Astrocyte of the hippocampus (primary cell): ENCODE results near the gene ISCA1.
"Not testable (repeated sequence)": the region's sequence is repeated elsewhere in the genome, so short reads cannot be mapped to it uniquely, and the experiment has no call there.

Source experiments
- DNase-seq: peaks from one replicate; pipeline ENCODE4 v3.0.0; 2011; ENCODE audit warnings: low read depth, low spot score

Gene ISCA1

DNA sequence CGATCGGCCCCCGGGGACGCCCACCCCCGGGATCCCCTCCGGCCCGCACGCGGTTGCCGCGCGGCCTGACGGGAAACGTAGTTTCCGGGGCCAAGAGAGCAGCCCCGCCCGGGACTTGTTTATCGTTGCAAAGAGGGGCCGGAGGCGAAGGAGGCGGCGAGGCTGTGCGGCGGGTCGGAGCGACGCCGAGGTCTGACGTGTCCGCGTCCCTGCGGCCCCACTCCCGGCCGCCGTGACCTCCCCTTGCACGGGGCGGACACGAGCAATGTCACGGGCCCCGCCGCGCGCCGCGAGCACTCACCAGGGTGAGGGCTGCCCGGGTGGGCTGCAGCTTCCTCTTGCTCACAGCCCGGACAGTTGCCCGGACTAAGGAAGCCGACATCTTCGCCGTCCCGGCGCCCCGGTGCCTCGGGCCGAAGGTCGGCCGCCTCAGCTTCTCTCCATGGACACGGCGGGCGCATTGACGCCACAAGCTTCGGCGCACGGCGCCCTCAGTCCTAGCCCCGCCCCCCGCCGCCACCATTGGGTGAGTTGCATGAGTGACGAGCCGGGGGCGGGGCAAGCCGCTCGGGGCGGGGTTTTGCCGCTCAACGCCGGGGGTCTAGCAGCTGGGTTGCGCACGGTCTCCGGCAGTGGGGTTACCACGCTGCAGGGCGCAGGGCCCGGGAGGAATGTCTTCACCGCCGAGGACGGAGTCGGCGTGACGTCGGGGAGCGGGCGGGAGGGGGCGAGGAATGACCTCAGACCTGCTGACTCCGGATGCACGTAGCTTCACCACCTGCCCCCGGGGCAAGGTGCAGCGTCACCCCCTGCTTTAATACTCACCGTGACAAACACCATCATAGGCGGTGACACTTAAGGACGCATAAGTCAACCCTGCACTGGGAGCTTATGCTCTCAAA lies at the start of gene ISCA1:
Gene ISCA1, minus strand, starts transcription at position 462 of the 902 bp plus-strand sequence. Its CDS starts 80 bp downstream, at position 382.
- peak; percentile 98 for DNase-seq

GRCh38 chr9:86330186-86330585 lies 47.8 kb upstream of the ISCA1 start:
- DNase-seq: no peak

GRCh38 chr9:86329649-86330048 lies 47.3 kb upstream of the ISCA1 start:
- no peak for DNase-seq

GRCh38 chr9:86328156-86328555 lies 45.8 kb upstream of the ISCA1 start:
- DNase-seq: no peak

GRCh38 chr9:86326536-86326935 lies 44.2 kb upstream of the ISCA1 start:
- DNase-seq: no peak

DNA sequence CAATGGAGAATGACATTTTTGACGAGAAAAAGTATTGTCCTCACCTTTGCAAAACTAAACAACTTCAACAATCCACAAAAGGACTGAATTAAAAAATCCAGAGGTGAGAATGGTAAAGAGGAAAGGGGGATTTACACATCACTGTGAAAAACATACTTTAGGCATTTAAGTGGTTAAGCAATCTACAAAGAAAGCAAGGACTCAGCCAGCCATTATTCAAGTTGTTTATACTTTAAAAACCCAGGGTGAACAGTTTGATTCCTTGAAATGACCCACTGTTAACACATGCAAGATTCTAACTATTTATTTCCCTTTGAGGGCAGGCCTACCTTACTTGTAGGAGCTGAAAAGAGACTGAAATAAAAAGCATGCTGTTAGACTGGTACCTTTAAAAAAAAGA lies 42.6 kb upstream of the ISCA1 start:
- peak; percentile 9 for DNase-seq

DNA sequence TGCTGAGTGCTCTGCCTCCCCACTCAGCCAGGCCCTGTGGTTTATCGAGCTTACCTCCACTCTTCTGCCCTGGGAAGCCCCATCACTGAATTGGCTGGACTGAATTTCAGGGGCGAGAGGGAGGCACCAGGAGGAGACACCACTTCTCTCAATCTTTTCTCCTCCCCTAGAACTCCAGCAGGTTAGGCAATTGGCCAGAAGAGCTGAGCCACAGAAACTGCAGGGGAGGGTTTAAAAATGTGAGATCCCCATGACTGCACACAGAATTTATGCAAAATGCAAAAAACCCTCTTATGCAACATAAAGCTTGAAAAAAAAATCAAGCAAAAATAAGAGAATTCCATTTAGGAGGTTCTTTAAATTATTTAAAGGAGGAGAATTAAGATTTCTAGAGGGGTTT lies 42.0 kb upstream of the ISCA1 start:
- DNase-seq: peak; percentile 68

DNA sequence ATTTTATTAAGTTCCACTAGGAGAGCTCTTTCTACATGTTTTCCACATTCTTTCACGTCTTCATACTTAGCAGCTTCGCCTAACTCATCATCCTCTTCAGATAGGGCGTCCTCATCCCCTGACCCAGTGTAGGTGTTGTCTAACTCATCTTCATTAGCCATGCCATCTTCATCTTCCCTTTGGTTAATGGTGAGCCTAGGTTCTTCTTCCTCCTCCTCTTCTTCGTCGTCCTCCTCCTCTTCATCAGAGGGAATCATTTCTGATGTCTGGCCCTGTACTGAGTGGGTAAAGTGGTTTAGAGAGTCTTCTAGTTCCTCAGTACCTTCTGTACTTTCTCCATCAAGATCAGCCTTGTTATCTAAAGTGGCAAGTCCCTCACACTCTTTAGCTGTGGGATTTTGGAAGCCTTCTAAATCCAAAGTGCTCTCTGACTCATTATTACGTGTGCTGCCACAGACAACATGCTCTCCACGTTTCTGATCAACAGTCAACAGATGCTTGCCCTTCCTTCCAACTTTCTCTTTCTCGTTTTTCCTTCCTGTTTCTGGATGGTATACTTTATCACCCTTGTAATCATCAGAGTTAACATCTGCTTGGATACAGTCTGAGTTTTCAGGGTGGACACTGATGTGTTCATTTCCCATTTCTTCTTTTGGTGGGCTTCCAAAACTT lies 40.8 kb upstream of the ISCA1 start:
- peak; percentile 16 for DNase-seq

- peak; percentile 82 for DNase-seq
These were observed 39.0 kb upstream of the ISCA1 start for GRCh38 chr9:86321373-86321772.

GRCh38 chr9:86318187-86318586 lies 35.8 kb upstream of the ISCA1 start:
- no peak for DNase-seq

- no peak for DNase-seq
These were observed 32.7 kb upstream of the ISCA1 start for GRCh38 chr9:86315078-86315477.

DNA sequence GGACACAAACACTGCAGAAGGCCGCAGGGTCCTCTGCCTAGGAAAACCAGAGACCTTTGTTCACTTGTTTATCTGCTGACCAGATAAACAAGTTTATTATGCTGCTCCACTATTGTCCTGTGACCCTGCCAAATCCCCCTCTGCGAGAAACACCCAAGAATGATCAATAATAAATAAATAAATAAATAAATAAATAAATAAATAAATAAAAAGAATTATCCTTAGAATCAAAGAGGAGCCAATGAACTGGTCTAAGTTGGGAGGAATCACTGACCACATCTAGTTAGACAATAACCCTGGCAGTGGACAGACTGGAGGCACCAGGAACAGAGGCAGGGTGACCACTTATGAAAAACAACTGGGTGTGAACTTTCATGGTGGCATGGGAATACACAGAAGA lies 30.6 kb upstream of the ISCA1 start:
- DNase-seq: not testable (repeated sequence)

- no peak for DNase-seq
These were observed 26.3 kb upstream of the ISCA1 start for GRCh38 chr9:86308687-86309086.

GRCh38 chr9:86304236-86304730 lies 21.9 kb upstream of the ISCA1 start:
- DNase-seq: no peak

DNA sequence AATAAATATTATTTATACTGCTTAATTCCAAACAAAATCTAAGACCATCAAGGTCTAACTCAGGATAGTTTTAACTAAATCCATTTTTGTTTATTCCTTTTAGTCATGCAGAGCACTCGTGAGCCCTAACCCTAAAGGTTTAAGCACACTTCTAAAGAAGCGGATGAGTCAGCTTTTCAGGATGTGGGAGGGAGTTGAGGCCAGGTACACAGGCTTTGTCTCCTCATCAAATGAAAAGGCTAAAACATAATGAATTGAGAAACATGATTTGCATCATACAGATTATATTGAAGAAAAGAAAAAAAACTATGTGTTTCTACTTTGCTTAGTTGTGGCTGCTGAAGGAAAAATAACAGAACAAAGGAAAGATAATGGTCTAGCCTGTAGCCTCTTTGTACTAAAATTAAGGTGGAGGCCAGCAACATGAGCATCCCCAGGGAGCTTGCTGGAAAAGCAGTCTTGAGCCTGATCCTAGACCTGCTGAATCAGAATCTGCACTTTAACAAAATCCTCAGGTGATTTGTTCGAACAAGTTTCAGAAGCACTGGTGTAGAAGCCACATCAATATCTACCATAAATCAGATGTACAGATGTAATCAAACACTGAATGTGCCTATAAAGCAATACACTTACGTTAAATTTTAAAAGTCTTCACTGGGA lies 21.1 kb upstream of the ISCA1 start:
- no peak for DNase-seq

GRCh38 chr9:86301686-86302085 lies 19.3 kb upstream of the ISCA1 start:
- DNase-seq: no peak

DNA sequence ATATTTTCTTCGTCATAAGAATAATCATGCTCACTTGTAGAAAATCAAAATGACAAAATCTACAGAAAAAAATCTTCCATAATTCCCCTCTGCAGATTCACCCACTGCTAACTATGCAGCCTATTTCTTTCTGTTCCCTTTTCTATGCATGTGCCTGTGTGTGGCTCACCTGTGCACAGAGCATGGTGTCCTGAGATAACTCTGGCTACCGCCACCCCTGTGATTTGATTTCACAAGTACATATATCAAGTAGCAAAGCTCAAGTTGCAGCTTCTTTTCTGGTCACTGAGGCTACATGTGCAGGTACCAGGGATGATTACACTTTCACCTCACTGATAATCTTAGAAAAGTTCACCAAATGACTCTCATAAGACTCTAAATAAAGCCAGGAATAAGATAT lies 18.4 kb upstream of the ISCA1 start:
- no peak for DNase-seq

GRCh38 chr9:86298873-86299272 lies 16.5 kb upstream of the ISCA1 start:
- no peak for DNase-seq

GRCh38 chr9:86290341-86290740 lies 8.0 kb upstream of the ISCA1 start:
- peak; percentile 14 for DNase-seq

DNA sequence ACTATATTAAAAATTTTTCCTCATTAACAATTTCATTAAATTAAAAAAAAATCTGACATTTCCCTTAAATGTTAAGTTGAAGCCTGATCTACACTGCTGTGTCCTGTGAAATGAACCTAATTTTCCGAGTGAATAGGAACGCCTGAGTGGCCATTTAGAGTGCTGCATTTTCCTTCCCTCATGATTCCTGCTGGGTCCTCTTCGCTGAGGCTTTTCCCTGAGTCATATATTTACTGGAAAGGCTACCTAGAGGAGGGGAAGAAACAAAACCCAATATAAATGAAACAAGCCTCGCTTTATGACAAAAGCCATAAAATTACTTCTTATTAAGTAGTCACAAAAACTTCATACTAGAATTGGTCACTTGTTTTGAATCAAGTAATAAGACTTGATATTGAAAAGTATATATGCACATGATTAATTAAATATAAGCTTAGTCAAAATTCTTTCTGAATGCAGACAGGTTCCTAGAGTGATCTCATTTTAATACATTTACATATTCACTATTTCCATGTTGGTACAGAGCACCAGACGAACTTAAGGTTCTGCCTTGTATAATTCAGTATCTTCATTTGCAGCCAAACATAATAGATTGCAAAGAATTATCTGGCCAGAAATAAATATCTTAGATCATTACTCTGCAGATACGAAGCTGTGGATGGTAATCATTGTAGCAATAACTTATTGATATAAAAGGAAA lies 6.3 kb upstream of the ISCA1 start:
- DNase-seq: peak; percentile 50

DNA sequence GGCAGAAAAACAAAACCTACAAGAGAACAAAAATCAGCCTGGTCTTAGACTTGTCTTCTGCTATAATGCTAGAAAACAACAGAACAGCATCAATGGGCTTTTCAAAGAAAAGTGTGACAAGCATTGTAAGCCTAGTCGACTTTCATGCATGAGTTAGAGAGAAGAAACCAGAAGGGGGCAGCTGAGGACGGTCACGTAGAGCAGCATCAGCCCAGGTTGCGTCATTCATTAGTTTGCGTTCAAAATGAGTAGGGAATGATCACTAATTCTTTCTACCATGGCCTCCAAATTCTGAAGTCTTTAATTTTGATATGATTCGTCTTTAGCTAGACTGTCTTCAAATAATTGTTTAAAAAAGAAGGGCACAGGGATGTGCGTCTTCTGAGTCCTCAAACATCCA lies 4.7 kb upstream of the ISCA1 start:
- DNase-seq: peak; percentile 73

DNA sequence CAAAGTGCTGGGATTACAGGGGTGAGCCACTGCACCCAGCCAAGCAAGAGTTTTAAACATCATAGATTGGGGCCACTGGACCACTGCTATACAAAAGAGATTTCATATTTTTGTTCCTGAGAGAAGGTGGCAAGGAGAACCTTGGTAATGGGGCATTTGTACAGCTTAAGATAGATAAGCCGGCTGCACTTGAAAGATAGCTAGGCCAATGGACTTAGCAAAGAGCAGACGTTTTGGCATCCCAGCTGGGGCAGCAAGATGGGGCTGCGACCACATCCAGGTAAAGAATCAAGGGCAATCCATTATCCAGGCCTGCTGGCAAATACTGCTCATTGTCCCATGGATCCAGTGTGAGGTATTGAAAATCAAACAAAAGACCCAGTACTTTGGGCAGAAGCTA lies 3.9 kb upstream of the ISCA1 start:
- no peak for DNase-seq
